22Rv1 (cell line): ENCODE results near the gene TMEM18.

Source experiments
- H3K27ac ChIP-seq: fragments of 450-650 bp; 2 replicates; pipeline ENCODE4 v1.5.1; 2017
- CTCF ChIP-seq: fragments of 450-650 bp; IDR thresholded peaks from 2 replicates; pipeline ENCODE4 v1.5.1; 2017; ENCODE audit warnings: mild to moderate bottlenecking
- ZFX ChIP-seq: fragments of 450-650 bp; IDR thresholded peaks from 2 replicates; pipeline ENCODE4 v1.6.1; 2017; ENCODE audit warnings: antibody characterized with exemption, borderline replicate concordance

The TMEM18 gene

GRCh38 chr2:692767-693166 lies 15.6 kb upstream of the TMEM18 start:
- TF ChIP-seq ZFX (no peak), CTCF (no peak)
- no peak overlapping the region for H3K27ac ChIP-seq

GRCh38 chr2:691821-692761 lies 14.9 kb upstream of the TMEM18 start:
- no peak for TF ChIP-seq CTCF
- no peak for TF ChIP-seq ZFX
- no peak overlapping the region for H3K27ac ChIP-seq

GRCh38 chr2:690799-691198 lies 13.6 kb upstream of the TMEM18 start:
- no peak overlapping the region for H3K27ac ChIP-seq
- no peak for TF ChIP-seq CTCF
- TF ChIP-seq ZFX, result no peak

- H3K27ac ChIP-seq, result no peak overlapping the region
- TF ChIP-seq CTCF (no peak), ZFX (no peak)
These were observed 12.8 kb upstream of the TMEM18 start for GRCh38 chr2:689877-690510.

GRCh38 chr2:689237-689636 lies 12.0 kb upstream of the TMEM18 start:
- TF ChIP-seq CTCF (no peak), ZFX (no peak)
- no peak overlapping the region for H3K27ac ChIP-seq

GRCh38 chr2:688504-689076 lies 11.4 kb upstream of the TMEM18 start:
- TF ChIP-seq CTCF, result no peak
- TF ChIP-seq ZFX, result no peak
- no peak overlapping the region for H3K27ac ChIP-seq
